CD4-positive, alpha-beta T cell treated with Interleukin-15 for 1 hour (primary cell): ENCODE results near the gene TMEM125.
A peak's percentile ranks its signal among the peaks of the same experiment; 100 is the strongest.

Experiments used
- DNase-seq: peaks from one replicate; pipeline ENCODE4 v3.0.0-alpha.2; 2020

Gene TMEM125

GRCh38 chr1:43269627-43270375 lies at the start of gene TMEM125:
Gene TMEM125, plus strand, starts transcription at chr1:43269983. Its CDS starts 2,740 bp downstream, at chr1:43272723.
- no peak for DNase-seq

- DNase-seq = no peak
Observed at GRCh38 chr1:43220905-43221778, 48.6 kb upstream of the TMEM125 start.

- no peak for DNase-seq
Observed at GRCh38 chr1:43221797-43222196, 48.0 kb upstream of the TMEM125 start.

- DNase-seq = no peak
Observed at GRCh38 chr1:43222879-43223278, 46.9 kb upstream of the TMEM125 start.

GRCh38 chr1:43225168-43225567 lies 44.6 kb upstream of the TMEM125 start:
- no peak for DNase-seq

GRCh38 chr1:43227143-43227764 lies 42.5 kb upstream of the TMEM125 start:
- DNase-seq = peak; percentile 75

GRCh38 chr1:43229826-43230780 lies 39.7 kb upstream of the TMEM125 start:
- DNase-seq = no peak

GRCh38 chr1:43232074-43232473 lies 37.7 kb upstream of the TMEM125 start:
- DNase-seq = no peak

- no peak for DNase-seq
Observed at GRCh38 chr1:43232482-43232881, 37.3 kb upstream of the TMEM125 start.

GRCh38 chr1:43233631-43234030 lies 36.2 kb upstream of the TMEM125 start:
- DNase-seq = no peak

- DNase-seq = no peak
Observed at GRCh38 chr1:43234267-43234666, 35.5 kb upstream of the TMEM125 start.

- no peak for DNase-seq
Observed at GRCh38 chr1:43235040-43235439, 34.7 kb upstream of the TMEM125 start.

GRCh38 chr1:43235451-43236121 lies 34.2 kb upstream of the TMEM125 start:
- no peak for DNase-seq

- DNase-seq = no peak
Observed at GRCh38 chr1:43237121-43237520, 32.7 kb upstream of the TMEM125 start.

GRCh38 chr1:43238085-43238484 lies 31.7 kb upstream of the TMEM125 start:
- no peak for DNase-seq

- DNase-seq = no peak
Observed at GRCh38 chr1:43238991-43239469, 30.8 kb upstream of the TMEM125 start.

GRCh38 chr1:43239484-43239883 lies 30.3 kb upstream of the TMEM125 start:
- DNase-seq = no peak

GRCh38 chr1:43241413-43241836 lies 28.4 kb upstream of the TMEM125 start:
- no peak for DNase-seq

GRCh38 chr1:43243299-43243698 lies 26.5 kb upstream of the TMEM125 start:
- DNase-seq = no peak

GRCh38 chr1:43246466-43247213 lies 23.1 kb upstream of the TMEM125 start:
- no peak for DNase-seq
